Memory B cell (primary cell): ENCODE measurements around the gene EOLA2.
"Not testable (repeated sequence)": the region's sequence is repeated elsewhere in the genome, so short reads cannot be mapped to it uniquely, and the experiment has no call there.

Experiments
- ATAC-seq: fragments of 150-1000 bp; cut with Tn5 transposase; 2 replicates; pipeline ENCODE4 v1.10.0; 2021; ENCODE audit warnings: low read depth, mild to moderate bottlenecking, moderate library complexity
- DNase-seq, 2 donors: peaks; one replicate each; pipeline ENCODE4 v3.0.0; 2022; ENCODE audit warnings: low spot score in 2 of 2
- H3K27ac Mint-ChIP-seq: one replicate; pipeline ENCODE4 v1.8.0; 2022; ENCODE audit warnings: mild to moderate bottlenecking, moderate library complexity, mixed read lengths
- H3K27me3 Mint-ChIP-seq: one replicate; pipeline ENCODE4 v1.8.0; 2022; ENCODE audit warnings: mixed read lengths
- H3K36me3 Mint-ChIP-seq: one replicate; pipeline ENCODE4 v1.8.0; 2022; ENCODE audit warnings: mild to moderate bottlenecking, mixed read lengths
- H3K4me1 Mint-ChIP-seq: one replicate; pipeline ENCODE4 v1.8.0; 2022; ENCODE audit warnings: mixed read lengths
- H3K4me3 Mint-ChIP-seq: one replicate; pipeline ENCODE4 v1.8.0; 2022; ENCODE audit warnings: mild to moderate bottlenecking, moderate library complexity, mixed read lengths
- H3K9me3 Mint-ChIP-seq: one replicate; pipeline ENCODE4 v1.8.0; 2022; ENCODE audit warnings: mixed read lengths

The EOLA2 gene

DNA sequence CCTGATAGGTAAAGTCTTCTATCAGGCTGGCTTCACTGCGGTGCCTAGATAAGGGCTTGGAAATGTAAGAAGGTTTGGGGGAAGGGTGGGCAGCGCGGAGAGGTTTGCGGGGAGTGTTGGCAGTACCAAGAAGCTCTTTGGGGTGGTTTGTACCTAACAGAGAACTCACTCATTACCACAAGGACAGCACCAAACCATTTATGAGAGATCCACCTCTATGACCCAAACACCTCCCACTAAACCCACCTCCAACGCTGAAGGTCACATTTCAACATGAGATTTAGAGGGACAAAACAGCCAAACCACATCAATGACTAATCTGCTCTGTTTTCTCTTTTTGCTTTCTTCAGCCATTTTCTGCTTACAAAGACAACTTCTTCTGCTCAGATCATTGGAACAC is 13.9 kb downstream of the EOLA2 start:
- DNase-seq, H3K4me3 Mint-ChIP-seq, H3K36me3 Mint-ChIP-seq, H3K9me3 Mint-ChIP-seq, ATAC-seq, H3K27ac Mint-ChIP-seq, H3K27me3 Mint-ChIP-seq, H3K4me1 Mint-ChIP-seq: not testable (repeated sequence)

DNA sequence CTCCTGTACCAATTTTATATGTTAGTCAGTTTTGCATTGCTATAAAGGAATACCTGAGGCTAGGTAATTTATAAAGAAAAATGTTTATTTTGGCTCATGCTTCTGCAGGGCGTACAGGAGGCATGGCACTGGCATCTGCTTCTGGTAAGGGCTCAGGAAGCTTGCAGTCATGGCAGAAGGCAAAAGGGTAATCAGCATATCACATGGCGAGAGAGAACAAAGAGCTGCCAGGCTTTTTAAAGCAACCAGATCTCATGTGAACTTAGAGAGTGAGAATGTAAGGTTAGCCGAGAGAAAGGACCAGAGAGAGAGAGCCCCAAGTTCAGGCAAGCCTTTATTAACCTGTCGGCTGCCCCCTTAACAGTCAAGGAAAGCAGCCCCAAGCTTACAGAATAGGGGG is 14.5 kb downstream of the EOLA2 start:
- not testable (repeated sequence) for DNase-seq, ATAC-seq

DNA sequence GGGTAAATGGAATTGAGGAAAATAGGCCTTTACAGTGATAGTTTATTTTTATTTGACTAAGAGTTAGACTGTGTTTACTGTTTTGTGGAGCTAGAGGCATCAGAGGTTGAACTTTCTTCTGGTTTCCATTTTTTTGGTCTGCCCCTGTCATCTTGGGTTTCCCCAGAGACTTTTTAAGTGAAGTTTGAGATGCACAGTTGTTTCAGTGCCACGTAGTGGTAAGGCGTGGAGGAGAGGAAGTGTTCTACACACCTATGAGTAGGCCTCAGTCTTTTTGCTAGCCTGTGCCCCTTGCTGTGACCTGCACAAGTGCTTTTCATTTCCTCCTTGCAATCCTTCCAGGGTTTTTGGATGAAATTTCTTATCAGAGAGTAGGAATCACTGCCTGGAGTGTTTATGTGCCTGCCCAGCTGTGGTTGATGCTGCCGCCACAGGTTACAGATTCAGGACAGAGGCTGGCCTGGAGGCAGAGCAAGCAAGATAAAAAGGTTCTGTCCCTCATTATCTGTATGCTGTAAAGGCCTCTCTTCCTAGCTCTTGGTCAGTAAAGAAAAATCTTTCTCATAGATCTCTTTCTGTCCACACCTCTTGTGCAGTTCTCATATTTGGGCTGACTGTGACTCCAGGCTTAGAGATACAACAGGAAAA is 21.4 kb downstream of the EOLA2 start:
- H3K36me3 Mint-ChIP-seq: peaks cover 6% of the 10 kb centered on the region
- H3K27me3 Mint-ChIP-seq: no peaks in the 10 kb centered on the region
- ATAC-seq: peak; percentile 80
- H3K4me1 Mint-ChIP-seq: no peaks in the 10 kb centered on the region
- DNase-seq: no peak
- H3K4me3 Mint-ChIP-seq: no peak overlapping the region
- H3K27ac Mint-ChIP-seq: no peak overlapping the region
- H3K9me3 Mint-ChIP-seq: peaks cover 2% of the 10 kb centered on the region

More for the DNA sequence above, 14.5 kb downstream of the EOLA2 start:
- not testable (repeated sequence) for H3K36me3 Mint-ChIP-seq, H3K27ac Mint-ChIP-seq, H3K4me1 Mint-ChIP-seq, H3K27me3 Mint-ChIP-seq, H3K4me3 Mint-ChIP-seq, H3K9me3 Mint-ChIP-seq

DNA sequence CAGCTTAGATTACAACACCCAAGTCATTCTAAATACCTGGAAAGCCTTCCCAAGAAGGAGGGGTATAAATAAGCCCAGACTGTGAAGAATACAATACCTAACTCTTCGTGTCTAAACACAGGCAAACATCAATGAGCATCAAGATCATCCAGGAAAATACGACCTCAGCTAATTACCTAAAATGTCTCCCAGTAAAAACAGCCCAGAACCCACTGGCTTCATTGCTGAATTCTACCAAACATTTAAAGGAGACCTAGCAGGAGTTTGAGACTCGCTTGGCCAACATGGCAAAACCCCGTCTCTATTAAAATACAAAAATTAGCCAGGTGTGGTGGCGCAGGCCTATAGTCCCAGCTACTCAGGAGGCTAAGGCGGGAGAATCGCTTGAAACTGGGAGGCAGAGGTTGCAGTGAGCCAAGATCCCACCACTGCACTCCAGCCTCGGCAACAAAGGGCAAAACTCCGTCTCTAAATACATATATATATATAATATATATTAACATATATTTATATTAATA is 28.1 kb downstream of the EOLA2 start:
- Mint-ChIP-seq H3K36me3 (peaks cover 6% of the 10 kb centered on the region), H3K9me3 (peaks cover 2% of the 10 kb centered on the region), H3K27me3 (no peaks in the 10 kb centered on the region), H3K4me1 (no peaks in the 10 kb centered on the region), H3K4me3 (no peak overlapping the region), H3K27ac (no peak overlapping the region)
- DNase-seq (no peak), ATAC-seq (no peak)

DNA sequence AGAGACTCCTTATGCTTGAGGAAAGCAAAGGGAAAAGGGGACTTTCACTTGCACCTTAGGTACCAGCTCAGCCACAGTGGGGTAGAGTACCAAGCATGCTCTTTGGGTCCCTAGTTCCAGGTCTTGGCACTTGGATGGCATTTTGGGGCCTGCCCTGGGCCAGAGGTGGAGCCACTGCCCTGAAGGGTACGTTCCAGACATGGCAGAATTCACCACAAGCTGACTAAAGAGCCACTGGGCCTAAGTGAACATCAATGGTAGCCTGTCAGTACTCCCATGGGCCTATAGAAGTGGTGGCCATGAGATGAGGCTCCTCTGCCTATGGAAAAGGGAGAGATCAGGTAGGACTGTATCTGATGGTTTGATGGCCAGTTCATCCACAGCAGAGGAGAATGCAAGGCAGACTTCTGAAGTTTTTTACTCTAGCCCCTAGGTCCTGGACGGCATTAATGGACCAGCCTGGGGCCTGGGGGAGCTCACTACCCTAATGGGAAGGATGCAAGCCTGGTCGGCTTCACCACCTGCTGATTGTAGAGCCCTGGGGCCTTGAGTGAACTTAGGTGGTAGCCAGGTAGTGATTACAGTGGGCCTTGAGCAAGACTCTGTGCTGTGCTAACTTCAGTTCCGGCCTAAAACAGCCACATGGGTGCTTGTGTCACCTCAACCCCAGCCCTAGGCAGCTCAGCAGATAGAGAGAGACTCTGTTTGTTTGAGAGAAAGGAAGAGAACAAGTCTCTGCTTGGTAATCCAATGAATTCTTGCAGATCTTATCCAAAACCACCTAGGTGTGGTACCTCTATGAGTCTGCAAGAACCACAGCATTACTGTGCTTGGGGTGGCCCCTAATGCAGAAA is 28.7 kb downstream of the EOLA2 start:
- no peak for DNase-seq
- Mint-ChIP-seq H3K4me3 (no peak overlapping the region), H3K36me3 (peaks cover 6% of the 10 kb centered on the region), H3K27me3 (no peaks in the 10 kb centered on the region), H3K9me3 (peaks cover 2% of the 10 kb centered on the region), H3K27ac (no peak overlapping the region), H3K4me1 (no peaks in the 10 kb centered on the region)
- no peak for ATAC-seq

DNA sequence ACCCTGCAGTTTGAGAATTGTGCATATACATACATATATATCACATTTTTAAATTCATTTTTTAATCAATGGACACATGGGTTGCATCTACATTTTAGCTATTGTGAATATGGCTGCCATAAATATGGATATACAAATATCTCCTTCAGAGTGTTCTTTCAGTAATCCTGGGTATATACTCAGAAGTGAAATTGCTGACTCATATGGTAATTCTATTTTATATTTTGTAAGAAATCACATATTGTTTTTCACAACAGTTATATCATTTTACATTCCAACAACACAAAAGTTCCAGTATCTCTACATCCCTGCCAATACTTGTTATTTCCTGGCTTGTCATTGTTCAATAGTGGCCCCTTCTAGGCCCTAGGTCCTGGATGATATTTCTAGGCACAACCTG is 29.6 kb downstream of the EOLA2 start:
- no peaks in the 10 kb centered on the region for H3K4me1 Mint-ChIP-seq

DNA sequence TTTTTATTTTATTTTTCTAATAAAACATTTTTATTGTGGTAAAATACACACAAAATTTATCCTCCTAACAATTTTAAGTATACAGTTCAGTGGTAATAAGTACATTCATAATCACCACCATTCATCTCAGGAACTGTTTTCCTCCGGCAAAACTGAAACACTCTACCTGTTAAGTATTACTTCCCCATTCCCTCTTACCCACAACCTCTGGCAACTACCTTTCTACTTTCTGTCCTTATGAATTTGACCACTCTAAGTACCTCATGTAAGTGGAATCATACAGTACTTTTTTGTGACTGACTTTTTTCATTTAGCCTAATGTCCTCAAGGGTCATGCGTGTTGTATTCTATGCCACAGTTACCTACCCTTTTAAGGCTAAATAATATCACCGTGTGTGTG is 30.0 kb downstream of the EOLA2 start:
- no peak for DNase-seq
- Mint-ChIP-seq H3K27ac (no peak overlapping the region), H3K4me3 (no peak overlapping the region), H3K9me3 (no peaks in the 10 kb centered on the region), H3K36me3 (no peaks in the 10 kb centered on the region), H3K27me3 (peaks cover 3% of the 10 kb centered on the region), H3K4me1 (no peaks in the 10 kb centered on the region)
- no peak for ATAC-seq

More for the DNA sequence above, 29.6 kb downstream of the EOLA2 start:
- H3K9me3 Mint-ChIP-seq: no peaks in the 10 kb centered on the region
- DNase-seq (no peak), ATAC-seq (no peak)
- H3K4me3 Mint-ChIP-seq: no peak overlapping the region
- H3K27me3 Mint-ChIP-seq: peaks cover 3% of the 10 kb centered on the region
- peaks cover 2% of the 10 kb centered on the region for H3K36me3 Mint-ChIP-seq
- H3K27ac Mint-ChIP-seq: no peak overlapping the region

DNA sequence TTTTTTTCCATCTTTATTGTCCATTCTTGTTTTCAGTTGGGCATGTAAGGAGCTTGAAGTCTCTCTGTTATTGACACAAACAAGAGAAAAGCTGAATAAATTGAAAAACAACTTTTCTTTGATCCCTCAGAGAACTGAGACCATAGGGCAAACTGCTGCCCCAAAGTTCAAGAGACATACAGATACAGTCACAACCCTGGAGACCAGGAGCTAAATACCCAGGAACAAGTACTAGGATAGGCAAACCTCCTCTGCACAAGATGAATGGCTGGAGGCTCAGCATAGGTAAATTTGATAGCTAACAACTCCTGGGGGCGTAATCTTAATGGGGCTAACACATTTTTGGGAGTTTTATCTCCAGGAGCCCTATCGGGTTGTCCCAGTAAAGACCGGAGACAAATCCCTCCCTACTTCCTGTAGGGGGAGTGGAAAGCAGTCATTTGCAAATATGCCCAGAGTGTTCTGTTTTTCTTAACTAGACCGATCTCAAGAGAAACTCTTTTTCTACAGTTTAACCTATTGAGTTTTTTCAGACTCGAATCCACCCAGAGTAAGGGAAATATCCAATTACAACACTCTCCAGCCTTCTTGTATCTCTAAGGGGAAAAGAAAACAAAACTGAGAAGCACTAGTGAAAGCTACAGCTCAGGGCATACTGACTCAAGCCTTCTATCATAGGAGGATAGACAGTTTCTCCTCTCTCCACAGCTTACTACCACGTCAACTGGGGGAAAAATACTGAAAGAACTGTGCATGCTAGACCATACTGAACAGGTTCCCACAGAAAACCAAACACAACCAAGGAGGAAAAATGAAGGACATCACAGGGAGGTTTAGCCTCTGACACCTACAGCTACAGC is 34.2 kb downstream of the EOLA2 start:
- H3K27ac Mint-ChIP-seq: no peak overlapping the region
- H3K36me3 Mint-ChIP-seq: no peaks in the 10 kb centered on the region
- ATAC-seq (no peak), DNase-seq (no peak)
- no peaks in the 10 kb centered on the region for H3K9me3 Mint-ChIP-seq
- peaks cover 3% of the 10 kb centered on the region for H3K27me3 Mint-ChIP-seq
- no peaks in the 10 kb centered on the region for H3K4me1 Mint-ChIP-seq
- no peak overlapping the region for H3K4me3 Mint-ChIP-seq

DNA sequence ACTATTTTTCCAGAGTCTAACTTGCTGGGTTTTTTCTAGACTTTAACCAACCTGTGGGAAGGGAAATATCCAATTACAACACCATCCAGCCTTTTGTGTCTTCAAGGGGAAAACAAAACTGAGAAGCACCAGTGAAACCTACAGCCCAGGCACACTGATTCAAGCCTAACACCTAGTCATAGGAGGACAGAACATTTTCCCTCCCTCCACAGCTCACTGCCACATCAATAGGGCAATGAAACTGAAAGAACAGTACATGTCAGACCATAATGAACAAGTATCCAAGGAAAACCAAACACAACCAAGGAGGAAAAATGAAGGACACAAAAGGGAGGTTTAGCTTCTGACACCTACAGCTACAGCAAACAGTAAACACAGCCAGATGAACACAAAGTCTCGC is 39.7 kb downstream of the EOLA2 start:
- Mint-ChIP-seq H3K36me3 (no peaks in the 10 kb centered on the region), H3K4me3 (no peak overlapping the region), H3K4me1 (no peaks in the 10 kb centered on the region), H3K9me3 (peaks cover 5% of the 10 kb centered on the region), H3K27me3 (peaks cover 5% of the 10 kb centered on the region), H3K27ac (no peak overlapping the region)
- ATAC-seq (no peak), DNase-seq (no peak)

DNA sequence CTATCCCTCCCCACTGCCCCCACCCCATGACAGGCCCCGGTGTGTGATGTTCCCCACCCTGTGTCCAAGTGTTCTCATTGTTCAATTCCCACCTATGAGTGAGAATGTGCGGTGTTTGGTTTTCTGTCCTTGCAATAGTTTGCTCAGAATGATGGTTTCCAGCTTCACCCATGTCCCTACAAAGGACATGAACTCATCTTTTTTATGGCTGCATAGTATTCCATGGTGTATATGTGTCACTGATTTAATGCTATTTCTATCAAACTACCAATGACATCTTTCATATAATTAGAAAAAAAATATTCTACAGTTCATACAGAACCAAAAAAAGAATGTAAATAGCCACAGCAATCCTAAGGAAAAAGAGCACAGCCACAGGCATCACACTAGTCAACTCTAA is 47.5 kb downstream of the EOLA2 start:
- not testable (repeated sequence) for DNase-seq, H3K4me1 Mint-ChIP-seq, H3K4me3 Mint-ChIP-seq, H3K9me3 Mint-ChIP-seq, H3K27me3 Mint-ChIP-seq, ATAC-seq, H3K36me3 Mint-ChIP-seq, H3K27ac Mint-ChIP-seq
